IPS-15b (cell line): Measurements from ENCODE around the gene LRP2BP.

Source experiments
- H3K27me3 ChIP-seq: one replicate; pipeline ENCODE4 v1.6.1; 2013; ENCODE audit warnings: low read length; ENCODE audit not compliant: control insufficient read depth, insufficient read depth
- H3K36me3 ChIP-seq: one replicate; pipeline ENCODE4 v1.6.1; 2013; ENCODE audit warnings: low read length; ENCODE audit not compliant: control insufficient read depth, insufficient read depth
- H3K4me1 ChIP-seq: one replicate; pipeline ENCODE4 v1.6.1; 2013; ENCODE audit warnings: mild to moderate bottlenecking, low read length; ENCODE audit not compliant: control insufficient read depth, insufficient read depth
- H3K4me3 ChIP-seq: one replicate; pipeline ENCODE4 v1.5.1; 2013; ENCODE audit warnings: low read depth, low read length
- H3K9ac ChIP-seq: one replicate; pipeline ENCODE4 v1.6.1; 2013; ENCODE audit warnings: low read depth, mild to moderate bottlenecking, low read length
- H3K9me3 ChIP-seq: one replicate; pipeline ENCODE4 v1.6.1; 2013; ENCODE audit warnings: mild to moderate bottlenecking, low read length; ENCODE audit not compliant: control insufficient read depth, insufficient read depth

Gene LRP2BP

GRCh38 chr4:185357211-185357610 lies 38.5 kb downstream of the LRP2BP start:
- no peak overlapping the region for H3K4me3 ChIP-seq
- H3K4me1 ChIP-seq = no peaks in the 10 kb centered on the region
- no peaks in the 10 kb centered on the region for H3K27me3 ChIP-seq
- peaks cover 4% of the 10 kb centered on the region for H3K36me3 ChIP-seq
- H3K9me3 ChIP-seq = no peaks in the 10 kb centered on the region
- no peak overlapping the region for H3K9ac ChIP-seq

GRCh38 chr4:185352741-185353140 lies 43.0 kb downstream of the LRP2BP start:
- H3K9ac ChIP-seq = no peak overlapping the region
- no peaks in the 10 kb centered on the region for H3K9me3 ChIP-seq
- no peaks in the 10 kb centered on the region for H3K27me3 ChIP-seq
- peaks cover 4% of the 10 kb centered on the region for H3K36me3 ChIP-seq
- H3K4me3 ChIP-seq = no peak overlapping the region
- H3K4me1 ChIP-seq = no peaks in the 10 kb centered on the region

GRCh38 chr4:185352202-185352601 lies 43.5 kb downstream of the LRP2BP start:
- H3K9ac ChIP-seq = no peak overlapping the region

DNA sequence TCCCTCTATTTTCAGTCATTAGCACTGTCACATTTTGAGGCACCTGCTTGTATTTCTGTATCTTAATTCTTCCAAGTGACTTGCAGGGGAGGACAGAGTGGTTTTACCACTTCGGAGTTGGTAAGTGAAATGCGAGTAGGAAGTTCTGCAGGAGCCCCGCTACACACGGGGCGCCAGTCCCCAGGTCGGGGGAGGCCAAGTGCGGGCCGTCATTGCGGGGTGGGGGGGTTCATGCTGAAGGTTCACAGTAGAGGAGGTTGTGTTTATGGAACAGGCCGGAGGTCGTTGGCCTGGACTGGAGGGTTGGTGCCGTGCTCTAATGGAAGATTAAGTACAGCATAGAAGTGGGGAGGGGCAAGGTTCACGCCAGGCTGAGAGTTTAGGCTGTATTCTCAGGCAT lies 44.0 kb downstream of the LRP2BP start:
- Histone ChIP-seq H3K27me3 (no peaks in the 10 kb centered on the region), H3K9ac (no peak overlapping the region), H3K36me3 (peaks cover 4% of the 10 kb centered on the region)

More at GRCh38 chr4:185352202-185352601, 43.5 kb downstream of the LRP2BP start:
- Histone ChIP-seq H3K27me3 (no peaks in the 10 kb centered on the region), H3K4me3 (no peak overlapping the region), H3K36me3 (peaks cover 4% of the 10 kb centered on the region), H3K4me1 (no peaks in the 10 kb centered on the region), H3K9me3 (no peaks in the 10 kb centered on the region)

GRCh38 chr4:185346975-185347601 lies 48.6 kb downstream of the LRP2BP start:
- no peak overlapping the region for H3K4me3 ChIP-seq
- no peak overlapping the region for H3K9ac ChIP-seq
- H3K27me3 ChIP-seq = no peaks in the 10 kb centered on the region
- H3K4me1 ChIP-seq = no peaks in the 10 kb centered on the region
- no peaks in the 10 kb centered on the region for H3K9me3 ChIP-seq
- H3K36me3 ChIP-seq = no peaks in the 10 kb centered on the region

More for the DNA sequence above, 44.0 kb downstream of the LRP2BP start:
- H3K4me1 ChIP-seq = no peaks in the 10 kb centered on the region
- no peak overlapping the region for H3K4me3 ChIP-seq
- no peaks in the 10 kb centered on the region for H3K9me3 ChIP-seq

DNA sequence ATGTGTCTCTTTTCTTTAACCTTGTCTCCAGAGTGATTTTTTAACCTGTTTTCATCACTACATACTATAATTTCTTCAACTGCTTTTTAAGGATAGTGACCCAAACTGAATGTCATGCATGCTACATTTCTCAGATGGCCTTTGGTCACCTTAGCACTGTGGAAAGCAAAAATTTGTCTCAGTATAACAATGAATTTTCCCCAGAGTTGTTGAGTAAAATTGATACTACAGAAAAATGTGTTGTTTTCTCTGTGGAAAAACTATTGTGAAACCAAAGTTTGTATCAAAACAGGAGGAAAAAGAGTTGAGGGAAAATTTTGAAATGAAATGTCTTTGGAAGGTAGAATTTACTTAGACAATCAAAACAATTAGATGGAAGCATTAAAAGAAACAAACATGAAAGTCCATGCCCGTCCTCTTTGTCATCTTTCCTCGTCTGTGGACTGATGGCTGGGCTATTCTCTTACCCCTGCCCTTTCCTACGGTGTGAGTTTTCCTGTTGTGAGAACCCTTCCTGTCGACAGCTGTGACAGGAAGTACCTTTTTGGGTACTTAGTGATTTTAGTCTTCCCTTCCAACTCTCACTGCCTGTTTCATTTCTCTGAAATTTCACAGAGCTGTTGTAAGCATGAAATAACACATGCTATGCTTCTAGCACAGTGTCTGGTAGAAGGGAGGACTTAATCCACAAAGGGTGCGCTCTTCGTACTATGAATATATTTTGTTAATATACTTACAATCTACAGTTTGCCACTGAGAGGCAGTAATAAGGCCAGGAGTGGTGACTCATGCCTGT lies 50.8 kb downstream of the LRP2BP start:
- no peaks in the 10 kb centered on the region for H3K27me3 ChIP-seq
- H3K4me3 ChIP-seq = no peak overlapping the region
- H3K4me1 ChIP-seq = no peaks in the 10 kb centered on the region
- no peaks in the 10 kb centered on the region for H3K9me3 ChIP-seq
- H3K36me3 ChIP-seq = no peaks in the 10 kb centered on the region
- H3K9ac ChIP-seq = no peak overlapping the region

GRCh38 chr4:185343726-185344581 lies 51.8 kb downstream of the LRP2BP start:
- no peaks in the 10 kb centered on the region for H3K36me3 ChIP-seq
- H3K4me3 ChIP-seq = no peak overlapping the region
- H3K4me1 ChIP-seq = no peaks in the 10 kb centered on the region
- H3K9me3 ChIP-seq = no peaks in the 10 kb centered on the region
- H3K9ac ChIP-seq = no peak overlapping the region
- H3K27me3 ChIP-seq = no peaks in the 10 kb centered on the region

- no peaks in the 10 kb centered on the region for H3K27me3 ChIP-seq
- H3K36me3 ChIP-seq = no peaks in the 10 kb centered on the region
- no peak overlapping the region for H3K9ac ChIP-seq
- H3K4me3 ChIP-seq = no peak overlapping the region
- no peaks in the 10 kb centered on the region for H3K9me3 ChIP-seq
- no peaks in the 10 kb centered on the region for H3K4me1 ChIP-seq
Measured at GRCh38 chr4:185341841-185342240, 53.9 kb downstream of the LRP2BP start.

DNA sequence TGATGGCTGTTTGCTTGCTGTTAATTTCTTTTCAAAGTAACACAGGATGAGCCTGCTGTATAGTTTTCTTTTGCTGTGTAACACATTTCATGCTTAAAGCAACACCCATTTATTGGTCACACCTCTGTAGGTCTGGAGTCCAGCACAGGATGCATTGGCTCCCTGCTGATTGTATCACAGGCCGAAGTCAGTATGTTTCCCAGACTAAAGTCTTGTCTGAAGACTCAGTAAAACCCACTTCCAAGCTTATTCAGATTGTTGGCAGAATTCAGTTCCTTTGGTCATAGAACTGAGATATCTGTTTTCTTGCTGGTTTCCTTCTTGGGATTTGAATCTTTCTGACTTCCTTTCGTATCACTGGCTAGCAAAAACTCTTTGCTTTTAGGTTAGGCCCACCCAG lies 54.3 kb downstream of the LRP2BP start:
- no peaks in the 10 kb centered on the region for H3K27me3 ChIP-seq
- H3K9me3 ChIP-seq = no peaks in the 10 kb centered on the region
- H3K4me3 ChIP-seq = no peak overlapping the region
- no peaks in the 10 kb centered on the region for H3K4me1 ChIP-seq
- no peak overlapping the region for H3K9ac ChIP-seq
- no peaks in the 10 kb centered on the region for H3K36me3 ChIP-seq

DNA sequence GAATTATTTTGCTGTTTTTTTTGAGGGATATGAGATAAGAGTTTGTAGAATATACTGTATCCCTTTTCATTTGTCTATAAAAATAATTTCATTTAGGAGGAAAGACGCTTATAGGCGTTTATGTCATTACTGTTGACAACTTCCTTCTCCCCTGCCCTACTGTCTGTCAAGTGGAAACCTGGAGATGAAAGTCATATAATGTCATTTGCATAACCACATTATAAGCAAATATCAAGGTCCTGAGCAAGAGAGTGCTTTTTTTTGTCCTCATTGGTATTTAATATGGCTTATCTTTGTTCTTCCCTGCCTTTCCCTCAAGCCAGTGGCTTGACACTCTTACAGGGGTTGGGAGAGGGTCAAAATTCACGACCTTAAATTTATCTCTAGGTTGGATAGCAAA lies 55.8 kb downstream of the LRP2BP start:
- Histone ChIP-seq H3K27me3 (no peaks in the 10 kb centered on the region), H3K4me1 (no peaks in the 10 kb centered on the region), H3K9me3 (no peaks in the 10 kb centered on the region), H3K9ac (no peak overlapping the region), H3K36me3 (no peaks in the 10 kb centered on the region), H3K4me3 (no peak overlapping the region)

DNA sequence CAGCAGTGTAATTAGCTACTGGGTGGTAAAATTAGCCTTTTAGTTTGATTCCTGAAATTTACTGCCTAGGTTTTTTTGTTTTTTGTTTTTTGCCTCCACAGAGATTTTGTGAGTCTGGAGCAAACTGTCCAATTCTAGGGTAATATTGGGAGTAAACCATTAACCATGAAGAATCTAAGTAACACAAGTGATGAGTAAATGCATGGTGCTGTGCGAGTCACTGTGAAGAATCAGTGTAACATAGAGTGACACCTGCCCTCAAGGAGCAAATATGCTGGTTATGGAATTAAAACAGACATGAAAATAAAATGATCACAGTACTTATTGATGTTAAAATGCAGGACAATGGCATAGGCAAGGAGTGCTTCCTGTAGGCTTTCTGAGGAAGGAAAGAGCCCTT lies 60.1 kb downstream of the LRP2BP start:
- Histone ChIP-seq H3K4me1 (peaks cover 5% of the 10 kb centered on the region), H3K9ac (no peak overlapping the region), H3K36me3 (no peaks in the 10 kb centered on the region), H3K9me3 (no peaks in the 10 kb centered on the region), H3K27me3 (no peaks in the 10 kb centered on the region), H3K4me3 (no peak overlapping the region)
